GM10266 (cell line): Measurements from ENCODE around the gene OPTC.

ENCODE experiments used
- DNase-seq: peaks from one replicate; pipeline ENCODE4 v3.0.0; 2012; ENCODE audit errors: extremely low spot score
- TF ChIP-seq, protein P1 (sequence below): IDR thresholded peaks from 2 replicates; pipeline ENCODE4 v1.5.1; 2012; ENCODE audit warnings: mild to moderate bottlenecking, low read depth; ENCODE audit not compliant: control insufficient read depth, insufficient read depth; ENCODE audit errors: missing control alignments

The OPTC gene

DNA sequence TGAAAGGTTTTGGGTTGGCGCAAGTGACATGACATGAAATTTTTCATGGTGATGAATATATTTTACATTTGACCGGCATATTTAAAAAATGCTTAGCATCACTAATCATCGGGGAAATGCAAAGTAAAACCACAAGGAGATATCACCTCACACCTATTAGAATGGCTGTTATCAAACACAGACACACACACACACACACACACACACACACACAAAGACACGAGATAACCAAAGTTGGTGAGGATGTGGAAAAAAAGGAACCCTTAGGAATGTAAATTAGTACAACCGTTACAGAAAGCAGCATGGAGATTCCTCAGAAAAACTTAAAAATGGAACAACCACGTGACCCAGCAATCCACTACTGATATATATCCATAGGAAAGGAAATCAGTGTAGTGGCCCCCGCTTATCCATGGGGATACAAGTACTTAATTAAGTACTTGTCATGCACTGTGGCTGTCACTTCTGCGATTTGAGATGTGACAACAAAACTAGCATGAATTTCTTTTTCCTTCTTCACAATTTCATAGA is 34.2 kb upstream of the OPTC start:
- no peak for DNase-seq
- TF ChIP-seq, protein P1, sequence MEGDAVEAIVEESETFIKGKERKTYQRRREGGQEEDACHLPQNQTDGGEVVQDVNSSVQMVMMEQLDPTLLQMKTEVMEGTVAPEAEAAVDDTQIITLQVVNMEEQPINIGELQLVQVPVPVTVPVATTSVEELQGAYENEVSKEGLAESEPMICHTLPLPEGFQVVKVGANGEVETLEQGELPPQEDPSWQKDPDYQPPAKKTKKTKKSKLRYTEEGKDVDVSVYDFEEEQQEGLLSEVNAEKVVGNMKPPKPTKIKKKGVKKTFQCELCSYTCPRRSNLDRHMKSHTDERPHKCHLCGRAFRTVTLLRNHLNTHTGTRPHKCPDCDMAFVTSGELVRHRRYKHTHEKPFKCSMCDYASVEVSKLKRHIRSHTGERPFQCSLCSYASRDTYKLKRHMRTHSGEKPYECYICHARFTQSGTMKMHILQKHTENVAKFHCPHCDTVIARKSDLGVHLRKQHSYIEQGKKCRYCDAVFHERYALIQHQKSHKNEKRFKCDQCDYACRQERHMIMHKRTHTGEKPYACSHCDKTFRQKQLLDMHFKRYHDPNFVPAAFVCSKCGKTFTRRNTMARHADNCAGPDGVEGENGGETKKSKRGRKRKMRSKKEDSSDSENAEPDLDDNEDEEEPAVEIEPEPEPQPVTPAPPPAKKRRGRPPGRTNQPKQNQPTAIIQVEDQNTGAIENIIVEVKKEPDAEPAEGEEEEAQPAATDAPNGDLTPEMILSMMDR: no peak

- TF ChIP-seq, protein P1: no peak
- no peak for DNase-seq
Measured at GRCh38 chr1:203461717-203462116, 32.2 kb upstream of the OPTC start.

DNA sequence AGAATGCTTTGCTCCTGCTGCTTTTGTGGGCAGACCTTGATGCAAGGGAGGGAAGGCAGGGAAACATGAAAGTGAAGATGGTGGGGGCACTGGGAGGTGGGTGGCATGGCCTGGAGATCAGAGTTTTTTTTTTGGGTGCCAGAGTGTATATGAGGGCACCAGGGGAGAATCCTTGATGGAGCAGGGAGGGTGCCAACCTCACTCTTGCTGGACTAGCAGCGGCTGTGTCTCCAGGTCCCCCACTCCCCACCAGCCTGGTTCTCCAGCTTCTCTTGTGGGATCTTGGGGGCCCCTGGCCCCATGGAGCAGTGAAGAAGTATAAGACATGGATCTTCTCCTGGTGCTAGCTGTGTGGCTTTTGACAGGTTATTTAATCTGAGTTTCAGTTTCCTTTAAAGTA is 31.8 kb upstream of the OPTC start:
- TF ChIP-seq, protein P1: no peak
- no peak for DNase-seq

- no peak for DNase-seq
- TF ChIP-seq, protein P1: no peak
Measured at GRCh38 chr1:203462878-203463277, 31.1 kb upstream of the OPTC start.

- DNase-seq: no peak
- TF ChIP-seq, protein P1: peak; percentile 14
Measured at GRCh38 chr1:203463469-203464062, 30.4 kb upstream of the OPTC start.

DNA sequence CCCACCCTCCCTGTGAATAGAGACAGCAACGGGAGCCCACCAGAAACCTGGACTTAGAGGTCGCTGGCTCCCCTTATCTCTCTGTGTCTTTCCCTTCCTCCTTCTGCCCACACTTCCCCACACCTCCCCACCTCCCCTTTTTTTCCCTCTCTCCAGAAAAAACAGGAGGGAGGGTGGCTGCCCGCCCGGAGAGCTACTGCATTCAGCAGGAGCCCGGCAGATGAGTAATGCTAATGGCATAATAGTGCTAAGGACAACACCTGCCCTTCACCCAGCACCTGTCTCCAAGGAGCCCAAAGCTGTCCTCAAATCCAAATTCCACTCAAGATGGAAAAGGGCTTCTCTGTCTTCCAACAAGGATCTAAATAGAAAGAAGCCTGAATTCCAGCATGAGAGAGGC is 29.7 kb upstream of the OPTC start:
- TF ChIP-seq, protein P1: no peak
- DNase-seq: no peak

DNA sequence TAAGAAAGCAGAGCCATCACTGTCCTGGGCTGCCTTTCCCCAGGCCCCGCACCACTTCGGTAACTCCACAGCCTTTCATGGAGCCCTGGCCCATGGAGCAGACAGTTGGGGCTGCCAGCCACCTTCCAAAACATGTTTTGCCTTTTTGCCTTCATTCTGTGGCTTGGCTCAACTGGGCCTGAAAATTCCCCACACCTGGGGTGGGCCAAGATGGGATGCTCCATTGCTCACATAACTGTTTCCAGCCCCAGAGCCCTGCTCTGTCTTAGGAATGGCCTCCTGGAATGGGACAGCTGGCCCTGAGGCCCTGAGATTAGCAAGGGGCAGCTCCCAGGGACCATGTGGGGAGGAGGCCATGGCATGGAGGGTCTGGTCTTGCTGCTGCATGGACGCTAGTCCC is 29.2 kb upstream of the OPTC start:
- TF ChIP-seq, protein P1: no peak
- no peak for DNase-seq
